ENCODE data around the gene WBP11. TPM values are rescaled to one million over a fixed set of nuclear protein-coding genes. Genes with fewer than 3 reads are reported as not detected.

WBP11 gene
- total and polyA plus RNA-seq, 2 of the 13 experiments (the other 11 are each of a cell fraction or from before 2014, with no cell fraction given) = 7.6 to 31.0 TPM

DNA sequence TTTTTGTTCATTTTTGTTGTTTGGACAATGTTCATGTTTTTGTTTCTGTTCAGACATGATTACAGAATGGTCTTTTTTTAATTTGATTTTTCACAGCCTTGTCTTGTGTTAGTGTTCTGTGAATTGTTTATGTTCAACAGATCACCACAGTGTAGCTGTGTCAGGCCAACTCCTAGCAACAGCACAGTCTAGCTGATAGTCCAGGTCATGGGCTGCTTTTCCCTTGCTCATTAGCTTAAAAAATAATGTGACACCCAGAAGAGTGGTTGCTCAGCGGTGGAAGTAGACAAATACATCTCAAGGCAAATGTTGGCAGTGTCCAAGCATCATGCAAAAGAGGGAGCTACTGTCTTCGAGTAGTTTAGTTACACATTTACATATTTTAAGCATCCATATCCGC lies 22.4 kb downstream of the WBP11 start:
- Histone ChIP-seq H3K9ac (ENCODE audit: insufficient read depth, low read depth, low read length) (no peak overlapping the region), H3K27ac (ENCODE audit: extremely low read length, insufficient read depth, low read length) (no peak overlapping the region), H3K36me3 (replicated peaks in 1 of 2; ENCODE audit: control insufficient read depth in 1 of 2, insufficient read depth in 2 of 2, low read length in 2 of 2) (peaks cover 0 to under 1% of the 10 kb centered on the region in 2 experiments; a peak in 1 of 5 replicates), H3K4me2 (ENCODE audit: low read depth, low read length) (peak overlapping the region; percentile 34), H3K27me3 (ENCODE audit: control insufficient read depth in 1 of 2, insufficient read depth in 2 of 2, low read length in 2 of 2) (no peaks in the 10 kb centered on the region; a peak in 1 of 5 replicates), H3K79me2 (ENCODE audit: insufficient read depth, low read length) (no peaks in the 10 kb centered on the region), H3K4me3 (replicated peaks in 1 of 3; ENCODE audit: insufficient read depth in 1 of 3, low read depth in 2 of 3, low read length in 3 of 3) (no peak overlapping the region), H4K20me1 (ENCODE audit: insufficient read depth, low read length) (no peaks in the 10 kb centered on the region), H3K4me1 (ENCODE audit: insufficient read depth, low read length) (peaks cover 37% of the 10 kb centered on the region), H2AFZ (ENCODE audit: low read length) (peak overlapping the region; percentile 58), H3K9me3 (ENCODE audit: low read length) (no peaks in the 10 kb centered on the region)
- intact Hi-C loops (cut with micrococcal nuclease; ENCODE audit: unreplicated experiment) = no loop called here
- ChIA-PET CTCF (ENCODE audit: low intra/inter-chr PET ratio, low total read pairs) (no interaction called here), POLR2A (interaction anchor here (0.7 to 3.3 kb wide), 2 partner anchors 11 to 23 kb away, joined by 4 to 26 read pairs; partner anchors contain the start of genes C12orf60 and WBP11)
- no peak for DNase-seq (ENCODE audit: low spot score)
- 56% methylated on average over 3 of the region's 3 CpGs for WGBS (ENCODE audit: low lambda C conversion rate)
- no TSS peak for BruUV-seq (replicated peaks)
- TF ChIP-seq ZNF660 (CRISPR knock-in tag; IDR thresholded peaks at IDR 0.05; ENCODE audit: borderline replicate concordance, low read depth) (no peak), MEIS2 (CRISPR knock-in tag; IDR thresholded peaks at IDR 0.05) (no peak), ZNF570 (CRISPR knock-in tag; IDR thresholded peaks at IDR 0.05; ENCODE audit: borderline replicate concordance) (no peak), HNRNPL (IDR thresholded peaks at IDR 0.05; ENCODE audit: low read depth, low read length) (no peak), FOXA3 (CRISPR knock-in tag; IDR thresholded peaks at IDR 0.05) (no peak)
- FAIRE-seq = no peak
- in situ Hi-C loops (cut with HindIII; ENCODE audit: extremely low pct_ligation_motif_present, low pct_unique_long_range_greater_than_20kb) = no loop called here
- ATAC-seq = no peak

DNA sequence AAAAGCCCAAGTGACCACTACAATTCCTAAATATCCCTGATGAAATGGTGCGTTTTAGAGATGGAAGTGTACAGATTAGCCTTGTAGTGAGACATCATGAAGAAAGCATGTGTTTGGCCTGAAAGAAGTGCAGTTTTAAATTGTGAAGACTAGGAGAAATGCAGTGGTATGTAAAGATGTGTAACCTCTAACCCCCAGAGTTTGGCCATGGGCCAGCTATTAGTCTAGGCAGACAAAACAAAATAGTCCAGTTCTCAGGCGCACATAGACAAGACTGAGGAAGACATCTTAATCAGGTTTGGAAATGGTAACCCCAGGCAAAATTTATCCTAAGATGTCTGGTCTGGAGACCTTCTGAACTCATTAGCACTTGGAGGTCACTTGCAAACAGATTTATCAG lies 23.4 kb downstream of the WBP11 start:
- no peak for FAIRE-seq
- Histone ChIP-seq H3K79me2 (ENCODE audit: insufficient read depth, low read length) (peaks cover 7% of the 10 kb centered on the region), H3K4me3 (replicated peaks in 1 of 3; ENCODE audit: insufficient read depth in 1 of 3, low read depth in 2 of 3, low read length in 3 of 3) (no peak overlapping the region), H3K27me3 (ENCODE audit: control insufficient read depth in 1 of 2, insufficient read depth in 2 of 2, low read length in 2 of 2) (no peaks in the 10 kb centered on the region; a peak in 1 of 5 replicates), H3K9me3 (ENCODE audit: low read length) (no peaks in the 10 kb centered on the region), H3K27ac (ENCODE audit: extremely low read length, insufficient read depth, low read length) (no peak overlapping the region), H4K20me1 (ENCODE audit: insufficient read depth, low read length) (no peaks in the 10 kb centered on the region), H3K4me1 (ENCODE audit: insufficient read depth, low read length) (peaks cover 42% of the 10 kb centered on the region), H2AFZ (ENCODE audit: low read length) (no peak overlapping the region), H3K9ac (ENCODE audit: insufficient read depth, low read depth, low read length) (no peak overlapping the region), H3K36me3 (replicated peaks in 1 of 2; ENCODE audit: control insufficient read depth in 1 of 2, insufficient read depth in 2 of 2, low read length in 2 of 2) (no peaks in the 10 kb centered on the region; a peak in 1 of 5 replicates), H3K4me2 (ENCODE audit: low read depth, low read length) (peak overlapping the region; percentile 5; the same call in 1 of the 2 replicates)
- ChIA-PET POLR2A (interaction anchor here (3.3 kb wide), 1 partner anchor 10 kb away, joined by 26 read pairs; a partner anchor contains a TSS), CTCF (ENCODE audit: low intra/inter-chr PET ratio, low total read pairs) (no interaction called here)
- no TSS peak for BruUV-seq (replicated peaks)
- 58% methylated on average over 2 of the region's 2 CpGs for WGBS (ENCODE audit: low lambda C conversion rate)
- intact Hi-C loops (cut with micrococcal nuclease; ENCODE audit: unreplicated experiment) (loop anchor here (10.0 kb wide), 1 partner anchor 1105 kb away; the partner anchor contains the start of gene STRAP), in situ Hi-C loops (cut with HindIII; ENCODE audit: extremely low pct_ligation_motif_present, low pct_unique_long_range_greater_than_20kb) (no loop called here)
- TF ChIP-seq SUZ12 (IDR thresholded peaks at IDR 0.05; ENCODE audit: low read depth, low read length) = no peak
- peak; percentile 39; the same call in 1 of the 2 replicates for TF ChIP-seq NR2F6 (IDR thresholded peaks at IDR 0.05)
- no peak for TF ChIP-seq NR2F6 (CRISPR knock-in tag; IDR thresholded peaks at IDR 0.05)
- no peak for ATAC-seq
- DNase-seq (ENCODE audit: low spot score) = no peak
